ENCODE data around the gene SPOCK3. TPM values are rescaled to one million over a fixed set of nuclear protein-coding genes. Genes with fewer than 3 reads are reported as not detected.

SPOCK3 gene
- total RNA-seq, 4 donors from 2014 or later: not detected

- TF ChIP-seq CTCF (IDR thresholded peaks at IDR 0.05; ENCODE audit: low read depth): no peak
These were observed 417.4 kb downstream of the SPOCK3 start for GRCh38 chr4:166816890-166817289.

- TF ChIP-seq CTCF (IDR thresholded peaks at IDR 0.05; ENCODE audit: low read depth): no peak
These were observed 425.9 kb downstream of the SPOCK3 start for GRCh38 chr4:166808380-166808779.

- TF ChIP-seq CTCF (IDR thresholded peaks at IDR 0.05; ENCODE audit: low read depth): no peak
These were observed 431.9 kb downstream of the SPOCK3 start for GRCh38 chr4:166802346-166802745.

- TF ChIP-seq CTCF (IDR thresholded peaks at IDR 0.05; ENCODE audit: low read depth): no peak
These were observed 436.2 kb downstream of the SPOCK3 start for GRCh38 chr4:166798126-166798525.

GRCh38 chr4:166777760-166778159 is 456.5 kb downstream of the SPOCK3 start:
- no peak for TF ChIP-seq CTCF (IDR thresholded peaks at IDR 0.05; ENCODE audit: low read depth)

GRCh38 chr4:166763018-166763417 is 471.3 kb downstream of the SPOCK3 start:
- TF ChIP-seq CTCF (IDR thresholded peaks at IDR 0.05; ENCODE audit: low read depth): no peak

- TF ChIP-seq CTCF (IDR thresholded peaks at IDR 0.05; ENCODE audit: low read depth): no peak
These were observed 492.6 kb downstream of the SPOCK3 start for GRCh38 chr4:166741742-166742141.

All from subcutaneous adipose tissue (tissue), 4 donors.